HG02970 (cell line): ENCODE measurements around the gene ABCF3.
A peak's percentile ranks its signal among the peaks of the same experiment; 100 is the strongest.
"Not testable (repeated sequence)": the region's sequence is repeated elsewhere in the genome, so short reads cannot be mapped to it uniquely, and the experiment has no call there.

Experiments
- ATAC-seq: cut with Tn5 transposase; IDR thresholded peaks from one replicate; pipeline ENCODE4 v1.9.1; 2021; ENCODE audit warnings: mild to moderate bottlenecking, moderate library complexity, moderate number of reproducible peaks; ENCODE audit not compliant: unreplicated experiment, low FRiP score

The ABCF3 gene, protein sequence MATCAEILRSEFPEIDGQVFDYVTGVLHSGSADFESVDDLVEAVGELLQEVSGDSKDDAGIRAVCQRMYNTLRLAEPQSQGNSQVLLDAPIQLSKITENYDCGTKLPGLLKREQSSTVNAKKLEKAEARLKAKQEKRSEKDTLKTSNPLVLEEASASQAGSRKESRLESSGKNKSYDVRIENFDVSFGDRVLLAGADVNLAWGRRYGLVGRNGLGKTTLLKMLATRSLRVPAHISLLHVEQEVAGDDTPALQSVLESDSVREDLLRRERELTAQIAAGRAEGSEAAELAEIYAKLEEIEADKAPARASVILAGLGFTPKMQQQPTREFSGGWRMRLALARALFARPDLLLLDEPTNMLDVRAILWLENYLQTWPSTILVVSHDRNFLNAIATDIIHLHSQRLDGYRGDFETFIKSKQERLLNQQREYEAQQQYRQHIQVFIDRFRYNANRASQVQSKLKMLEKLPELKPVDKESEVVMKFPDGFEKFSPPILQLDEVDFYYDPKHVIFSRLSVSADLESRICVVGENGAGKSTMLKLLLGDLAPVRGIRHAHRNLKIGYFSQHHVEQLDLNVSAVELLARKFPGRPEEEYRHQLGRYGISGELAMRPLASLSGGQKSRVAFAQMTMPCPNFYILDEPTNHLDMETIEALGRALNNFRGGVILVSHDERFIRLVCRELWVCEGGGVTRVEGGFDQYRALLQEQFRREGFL

DNA sequence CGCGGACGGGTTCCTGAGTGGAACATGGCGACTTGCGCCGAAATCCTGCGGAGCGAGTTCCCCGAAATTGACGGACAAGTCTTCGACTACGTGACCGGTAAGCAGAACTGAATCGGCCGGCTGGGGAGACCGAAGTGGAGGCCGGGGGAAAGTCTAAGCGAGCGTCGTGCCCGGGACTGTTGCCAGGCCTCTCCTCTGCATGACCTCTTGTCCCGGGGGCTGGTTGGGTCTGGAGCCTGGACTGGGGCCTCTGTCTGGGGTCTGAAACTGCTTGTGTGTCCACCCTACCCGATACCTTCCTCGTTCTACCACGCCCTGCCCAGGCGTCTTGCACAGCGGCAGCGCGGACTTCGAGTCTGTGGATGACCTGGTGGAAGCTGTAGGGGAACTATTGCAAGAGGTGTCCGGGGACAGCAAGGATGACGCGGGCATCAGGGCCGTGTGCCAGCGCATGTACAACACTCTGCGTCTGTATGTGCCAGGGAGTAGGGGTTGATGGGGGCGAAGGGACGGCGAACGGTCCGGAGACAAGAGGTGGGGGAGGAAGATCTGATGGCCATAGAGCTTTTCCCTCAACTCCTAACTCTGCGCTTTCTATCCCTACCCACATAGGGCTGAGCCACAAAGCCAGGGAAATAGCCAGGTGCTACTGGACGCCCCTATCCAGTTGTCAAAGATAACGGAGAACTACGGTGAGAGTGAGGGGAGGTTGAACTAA lies at the start of gene ABCF3:
TSS of gene ABCF3 (plus strand) at position 16 of the 718 bp plus-strand sequence. CDS start at position 25, 9 bp downstream.
- ATAC-seq: no peak

- no peak for ATAC-seq
These were observed 45.6 kb upstream of the ABCF3 start for GRCh38 chr3:184140436-184140835.

DNA sequence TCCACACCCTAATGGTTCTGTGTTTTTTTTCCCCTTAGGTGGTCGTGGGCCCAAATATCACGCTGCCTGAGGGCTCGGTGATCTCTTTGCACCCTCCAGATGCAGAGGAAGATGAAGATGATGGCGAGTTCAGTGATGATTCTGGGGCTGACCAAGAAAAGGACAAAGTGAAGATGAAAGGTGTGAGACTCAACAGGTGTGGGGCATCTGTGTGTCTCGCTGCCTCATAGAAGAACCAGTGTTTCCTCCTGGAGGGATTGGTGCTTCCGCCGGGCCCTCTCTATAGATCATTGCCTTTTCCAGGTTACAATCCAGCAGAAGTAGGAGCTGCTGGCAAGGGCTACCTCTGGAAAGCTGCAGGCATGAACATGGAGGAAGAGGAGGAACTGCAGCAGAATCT lies 43.8 kb upstream of the ABCF3 start:
- no peak for ATAC-seq

- no peak for ATAC-seq
These were observed 42.7 kb upstream of the ABCF3 start for GRCh38 chr3:184143327-184143726.

- no peak for ATAC-seq
These were observed 41.5 kb upstream of the ABCF3 start for GRCh38 chr3:184144505-184144904.

- no peak for ATAC-seq
These were observed 40.9 kb upstream of the ABCF3 start for GRCh38 chr3:184145111-184145524.

DNA sequence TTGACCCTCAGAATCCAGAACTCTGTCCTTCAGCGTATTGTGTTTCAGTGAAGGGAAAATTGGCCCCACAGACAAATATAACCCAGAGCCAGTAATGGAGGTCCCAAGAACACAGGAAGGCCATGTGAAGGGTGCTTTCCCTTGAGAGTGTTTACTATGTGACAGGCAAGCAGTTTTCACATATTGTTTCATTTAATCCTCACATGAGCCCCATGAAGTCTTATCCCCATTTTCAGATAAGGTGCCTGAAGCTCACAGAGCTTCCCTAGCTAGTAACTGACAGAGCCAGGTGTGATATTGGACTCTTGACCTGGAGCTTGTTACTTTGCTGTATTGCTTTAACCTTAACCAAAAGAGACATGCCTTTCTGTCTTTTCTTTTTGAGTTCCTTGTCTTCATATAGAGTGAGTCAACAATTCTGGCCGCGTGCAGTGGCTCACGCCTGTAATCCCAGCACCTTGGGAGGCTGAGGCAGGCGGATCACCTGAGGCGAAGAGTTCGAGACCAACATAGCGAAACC lies 40.2 kb upstream of the ABCF3 start:
- no peak for ATAC-seq

DNA sequence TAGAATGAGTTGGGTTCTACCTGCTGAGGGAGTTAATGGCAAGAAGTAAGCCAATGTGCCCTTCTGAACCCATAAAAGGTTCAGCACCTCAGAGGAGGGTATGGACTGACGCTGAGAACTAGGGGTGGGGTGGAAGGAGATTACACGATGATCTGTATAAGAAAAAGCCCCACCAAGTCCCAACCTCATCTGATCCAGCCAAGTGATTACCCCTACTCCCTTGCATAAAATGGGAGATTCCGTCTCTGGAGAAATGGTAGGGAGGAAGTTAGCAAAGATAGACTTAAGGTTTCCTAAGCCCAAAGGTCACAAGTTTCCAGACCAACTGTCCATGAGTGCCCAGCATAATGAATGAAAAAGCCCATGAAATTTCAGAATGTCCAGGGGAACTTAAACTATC lies 37.9 kb upstream of the ABCF3 start:
- ATAC-seq: no peak

DNA sequence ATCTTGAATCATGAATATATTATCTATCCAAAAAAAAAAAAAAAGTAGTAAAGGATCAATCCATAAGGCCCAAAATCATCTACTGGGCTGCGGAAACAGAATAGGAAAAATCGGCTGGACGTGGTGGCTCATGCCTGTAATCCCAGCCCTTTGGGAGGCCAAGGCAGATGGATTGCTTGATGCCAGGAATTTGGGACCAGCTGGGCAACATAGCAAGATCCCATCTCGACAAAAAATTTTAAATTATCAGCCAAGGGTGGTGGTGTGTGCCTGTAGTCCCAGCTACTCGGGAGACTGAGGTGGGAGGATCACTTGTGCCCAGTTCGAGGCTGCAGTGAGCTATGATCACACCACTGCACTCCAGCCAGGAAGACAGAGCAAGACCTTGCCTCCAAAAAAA lies 36.9 kb upstream of the ABCF3 start:
- no peak for ATAC-seq

- ATAC-seq: not testable (repeated sequence)
These were observed 36.2 kb upstream of the ABCF3 start for GRCh38 chr3:184149770-184150169.

DNA sequence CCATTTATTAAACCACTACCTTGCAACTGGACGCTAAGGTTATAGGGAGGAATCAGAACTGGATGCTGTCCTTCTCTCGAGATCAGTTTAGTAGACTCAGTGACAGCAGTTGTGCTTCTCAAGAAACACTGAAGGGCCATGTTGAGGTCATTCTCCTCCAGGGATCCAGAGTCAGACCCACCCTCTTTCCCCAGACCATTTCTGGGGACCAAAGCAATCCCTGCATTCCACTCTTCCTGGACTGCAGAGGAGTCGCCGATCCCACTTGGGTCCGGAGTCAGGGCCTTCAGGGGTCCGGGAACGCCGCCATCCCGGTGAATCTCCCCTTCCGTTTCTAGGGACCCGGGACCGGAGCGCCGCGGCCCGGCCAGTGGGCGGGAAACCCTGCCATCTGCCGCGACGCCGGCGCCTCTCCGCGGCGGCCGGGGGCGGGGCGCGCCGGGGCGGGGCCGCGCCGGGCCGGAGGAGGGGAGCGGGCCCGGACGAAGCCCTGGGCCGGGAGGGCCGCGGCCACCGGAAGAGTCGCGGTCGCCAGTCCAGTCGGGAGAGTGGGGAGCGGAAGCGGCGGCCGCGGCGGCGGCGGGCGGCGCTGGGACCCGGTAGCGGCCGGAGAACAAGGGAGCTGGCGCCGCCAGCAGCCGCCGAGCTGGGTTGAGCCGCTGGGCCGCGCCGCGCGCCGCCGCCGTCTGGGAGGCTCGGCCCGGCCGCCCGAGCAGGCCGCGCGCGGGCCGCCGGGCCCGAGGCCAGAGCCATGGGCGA lies 30.9 kb upstream of the ABCF3 start, which contains the start of gene DVL3:
TSS of gene DVL3 (plus strand) at position 493 of the 759 bp plus-strand sequence. CDS start at position 752, 259 bp downstream.
- ATAC-seq: peak; percentile 82

DNA sequence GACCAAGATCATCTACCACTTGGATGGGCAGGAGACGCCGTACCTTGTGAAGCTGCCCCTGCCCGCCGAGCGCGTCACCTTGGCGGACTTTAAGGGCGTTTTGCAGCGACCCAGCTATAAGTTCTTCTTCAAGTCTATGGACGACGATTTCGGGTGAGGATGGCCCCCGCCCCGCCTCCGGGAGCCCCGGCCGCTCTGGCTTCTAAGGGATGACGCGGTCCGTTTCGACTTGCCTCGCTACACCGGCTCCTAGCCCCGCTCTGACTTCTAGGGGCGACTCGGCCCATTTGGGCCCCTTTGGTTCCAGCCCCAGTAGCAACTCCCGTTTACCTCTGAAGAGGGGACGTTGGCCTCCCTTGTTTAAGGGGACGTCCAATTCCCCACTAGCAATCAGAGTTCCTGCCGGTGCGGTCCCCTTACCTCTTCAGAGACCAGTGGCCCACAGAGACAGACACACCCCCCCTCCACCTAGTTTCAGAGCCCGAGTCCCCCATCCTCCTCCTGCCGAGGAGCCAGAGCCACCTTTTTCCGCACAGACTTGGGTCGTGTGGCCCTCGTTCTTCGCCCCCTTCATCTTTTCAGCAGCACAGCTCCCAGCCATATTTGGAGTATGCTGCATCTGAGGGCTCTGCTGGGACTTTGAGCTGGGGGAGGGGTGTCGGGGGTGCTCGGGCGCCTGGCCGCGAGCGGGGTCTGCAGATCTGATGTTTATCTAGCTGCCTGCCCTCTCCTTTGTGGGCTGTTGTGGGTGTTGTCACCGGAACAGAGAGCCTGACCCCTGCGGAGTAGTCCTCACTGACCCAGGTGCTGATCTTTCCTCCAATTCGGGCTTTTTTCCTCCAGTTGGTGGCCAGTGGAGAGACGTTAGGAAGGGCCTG lies 30.1 kb upstream of the ABCF3 start:
- ATAC-seq: peak; percentile 20

- ATAC-seq: no peak
These were observed 29.5 kb upstream of the ABCF3 start for GRCh38 chr3:184156522-184156955.

GRCh38 chr3:184157206-184157605 lies 28.8 kb upstream of the ABCF3 start:
- no peak for ATAC-seq

GRCh38 chr3:184158404-184158803 lies 27.6 kb upstream of the ABCF3 start:
- ATAC-seq: no peak

DNA sequence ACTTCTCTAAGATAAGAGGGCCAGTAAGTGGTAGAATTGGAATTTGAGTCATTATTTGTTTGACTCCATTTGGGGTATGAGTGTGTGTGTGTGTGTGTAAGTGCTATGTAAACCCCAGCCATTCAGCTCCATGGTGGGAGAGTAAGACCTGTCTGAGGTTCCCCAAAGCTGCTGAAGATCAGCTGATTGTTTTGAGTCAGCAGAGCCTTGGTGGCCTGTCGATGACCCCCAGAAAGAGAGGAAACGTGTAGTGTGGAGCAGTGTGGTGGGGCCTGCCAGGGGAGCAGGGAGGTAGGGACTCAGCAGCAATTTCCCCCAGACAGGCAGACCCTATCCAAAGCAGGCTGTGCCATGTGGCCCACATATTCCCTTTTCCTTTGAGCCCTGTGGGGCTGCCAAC lies 25.5 kb upstream of the ABCF3 start:
- no peak for ATAC-seq

- not testable (repeated sequence) for ATAC-seq
These were observed 23.4 kb upstream of the ABCF3 start for GRCh38 chr3:184162571-184163070.

- ATAC-seq: no peak
These were observed 21.2 kb upstream of the ABCF3 start for GRCh38 chr3:184164648-184165330.
